ENCODE measurements around the gene RALBP1.

Gene RALBP1

GRCh38 chr18:9508446-9509025, 33.2 kb downstream of the RALBP1 start:
- no peak for DNase-seq (ENCODE audit: low spot score)

GRCh38 chr18:9513971-9514512, 38.7 kb downstream of the RALBP1 start:
- DNase-seq (ENCODE audit: low spot score): no peak

- no peak for DNase-seq (ENCODE audit: low spot score)
These were observed 41.2 kb downstream of the RALBP1 start for GRCh38 chr18:9516437-9517064.

- DNase-seq (ENCODE audit: low spot score): no peak
These were observed 42.6 kb downstream of the RALBP1 start for GRCh38 chr18:9517869-9518268.

GRCh38 chr18:9519399-9519798, 44.1 kb downstream of the RALBP1 start:
- DNase-seq (ENCODE audit: low spot score): no peak

GRCh38 chr18:9520666-9521065, 45.4 kb downstream of the RALBP1 start:
- no peak for DNase-seq (ENCODE audit: low spot score)

GRCh38 chr18:9521770-9522169, 46.5 kb downstream of the RALBP1 start:
- no peak for DNase-seq (ENCODE audit: low spot score)

- DNase-seq (ENCODE audit: low spot score): no peak
These were observed 47.6 kb downstream of the RALBP1 start for GRCh38 chr18:9522952-9523351.

GRCh38 chr18:9526458-9526857, 51.1 kb downstream of the RALBP1 start:
- DNase-seq (ENCODE audit: low spot score): no peak

GRCh38 chr18:9530226-9531009, 55.1 kb downstream of the RALBP1 start:
- DNase-seq (ENCODE audit: low spot score): no peak

GRCh38 chr18:9531791-9532410, 56.6 kb downstream of the RALBP1 start:
- no peak for DNase-seq (ENCODE audit: low spot score)

- no peak for DNase-seq (ENCODE audit: low spot score)
These were observed 59.5 kb downstream of the RALBP1 start for GRCh38 chr18:9534844-9535243.

GRCh38 chr18:9535430-9535991, 60.2 kb downstream of the RALBP1 start:
- DNase-seq (ENCODE audit: low spot score): peak; percentile 71

- DNase-seq (ENCODE audit: low spot score): no peak
These were observed 61.2 kb downstream of the RALBP1 start for GRCh38 chr18:9536354-9537152.

- DNase-seq (ENCODE audit: low spot score): no peak
These were observed 62.4 kb downstream of the RALBP1 start for GRCh38 chr18:9537677-9538076.

- DNase-seq (ENCODE audit: low spot score): no peak
These were observed 64.0 kb downstream of the RALBP1 start for GRCh38 chr18:9539283-9539682.

GRCh38 chr18:9539938-9540337, 64.6 kb downstream of the RALBP1 start:
- DNase-seq (ENCODE audit: low spot score): no peak

GRCh38 chr18:9542924-9543323, 67.6 kb downstream of the RALBP1 start:
- no peak for DNase-seq (ENCODE audit: low spot score)

- no peak for DNase-seq (ENCODE audit: low spot score)
These were observed 69.7 kb downstream of the RALBP1 start for GRCh38 chr18:9545029-9545428.

- DNase-seq (ENCODE audit: low spot score): no peak
These were observed 71.2 kb downstream of the RALBP1 start for GRCh38 chr18:9546468-9546867.

GRCh38 chr18:9547782-9548181, 72.5 kb downstream of the RALBP1 start:
- DNase-seq (ENCODE audit: low spot score): no peak

Measured in left forelimb (tissue), 1 donor.